Liver (tissue), 3 donors: Measurements from ENCODE around the gene FMN1.

Source experiments
- GABPA ChIP-seq, 2 donors: IDR thresholded peaks in 1 of 2; conservative IDR thresholded peaks in 1 of 2; 2 replicates each; pipeline ENCODE4 v1.6.1; 2016; ENCODE audit warnings: antibody characterized with exemption in 2 of 2, mild to moderate bottlenecking in 1 of 2, moderate library complexity in 1 of 2
- MAX ChIP-seq: IDR thresholded peaks from 2 replicates; pipeline ENCODE4 v1.6.1; 2016; ENCODE audit warnings: antibody characterized with exemption
- RAD21 ChIP-seq, 2 donors: IDR thresholded peaks; 2 replicates each; pipeline ENCODE4 v1.6.1; 2016; ENCODE audit warnings: antibody characterized with exemption in 2 of 2, mild to moderate bottlenecking in 2 of 2
- SP1 ChIP-seq: IDR thresholded peaks from 2 replicates; pipeline ENCODE4 v1.6.1; 2018; ENCODE audit warnings: antibody characterized with exemption, mild to moderate bottlenecking
- YY1 ChIP-seq: IDR thresholded peaks from 2 replicates; pipeline ENCODE4 v1.6.1; 2016; ENCODE audit warnings: antibody characterized with exemption, mild to moderate bottlenecking
- TF ChIP-seq, protein P1 (sequence below): fragments of 150-350 bp; IDR thresholded peaks from 2 replicates; pipeline ENCODE4 v1.5.1; 2017; ENCODE audit warnings: improper control_type of control experiment, low read depth, low read length; ENCODE audit not compliant: missing input control
- TF ChIP-seq, protein P2 (sequence below): IDR thresholded peaks from 2 replicates; pipeline ENCODE4 v1.6.1; 2016; ENCODE audit warnings: antibody characterized with exemption, mild to moderate bottlenecking
- donor health status: healthy.
- donor health status: healthy.

DNA sequence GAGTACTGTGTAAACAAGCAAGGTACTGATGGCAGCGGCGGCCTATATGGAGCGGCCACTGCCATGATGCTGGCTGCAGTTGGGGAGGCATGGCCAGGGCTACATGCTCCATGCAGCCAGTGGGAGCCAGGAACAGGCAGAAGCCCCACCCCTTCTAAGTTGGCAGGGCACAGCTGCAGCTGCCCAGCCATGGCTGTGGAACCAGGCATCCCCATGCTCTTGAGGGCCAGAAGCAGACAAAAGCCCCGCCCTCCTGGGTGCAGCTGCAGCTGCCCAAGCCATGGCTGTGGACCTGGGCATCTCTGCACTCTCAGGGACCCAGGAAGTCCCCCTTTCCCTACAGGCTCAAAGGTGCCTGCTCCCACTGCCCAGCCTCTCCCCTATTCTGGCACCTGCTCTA is 150.9 kb downstream of the FMN1 start:
- TF ChIP-seq MAX (no peak), GABPA (IDR thresholded peaks at IDR 0.05 in 1 of 2, conservative IDR thresholded peaks at IDR 0.05 in 1 of 2) (no peak), RAD21 (IDR thresholded peaks at IDR 0.05) (no peak), YY1 (no peak), SP1 (no peak)
- TF ChIP-seq, protein P1, sequence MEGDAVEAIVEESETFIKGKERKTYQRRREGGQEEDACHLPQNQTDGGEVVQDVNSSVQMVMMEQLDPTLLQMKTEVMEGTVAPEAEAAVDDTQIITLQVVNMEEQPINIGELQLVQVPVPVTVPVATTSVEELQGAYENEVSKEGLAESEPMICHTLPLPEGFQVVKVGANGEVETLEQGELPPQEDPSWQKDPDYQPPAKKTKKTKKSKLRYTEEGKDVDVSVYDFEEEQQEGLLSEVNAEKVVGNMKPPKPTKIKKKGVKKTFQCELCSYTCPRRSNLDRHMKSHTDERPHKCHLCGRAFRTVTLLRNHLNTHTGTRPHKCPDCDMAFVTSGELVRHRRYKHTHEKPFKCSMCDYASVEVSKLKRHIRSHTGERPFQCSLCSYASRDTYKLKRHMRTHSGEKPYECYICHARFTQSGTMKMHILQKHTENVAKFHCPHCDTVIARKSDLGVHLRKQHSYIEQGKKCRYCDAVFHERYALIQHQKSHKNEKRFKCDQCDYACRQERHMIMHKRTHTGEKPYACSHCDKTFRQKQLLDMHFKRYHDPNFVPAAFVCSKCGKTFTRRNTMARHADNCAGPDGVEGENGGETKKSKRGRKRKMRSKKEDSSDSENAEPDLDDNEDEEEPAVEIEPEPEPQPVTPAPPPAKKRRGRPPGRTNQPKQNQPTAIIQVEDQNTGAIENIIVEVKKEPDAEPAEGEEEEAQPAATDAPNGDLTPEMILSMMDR, result no peak
- TF ChIP-seq, protein P2, sequence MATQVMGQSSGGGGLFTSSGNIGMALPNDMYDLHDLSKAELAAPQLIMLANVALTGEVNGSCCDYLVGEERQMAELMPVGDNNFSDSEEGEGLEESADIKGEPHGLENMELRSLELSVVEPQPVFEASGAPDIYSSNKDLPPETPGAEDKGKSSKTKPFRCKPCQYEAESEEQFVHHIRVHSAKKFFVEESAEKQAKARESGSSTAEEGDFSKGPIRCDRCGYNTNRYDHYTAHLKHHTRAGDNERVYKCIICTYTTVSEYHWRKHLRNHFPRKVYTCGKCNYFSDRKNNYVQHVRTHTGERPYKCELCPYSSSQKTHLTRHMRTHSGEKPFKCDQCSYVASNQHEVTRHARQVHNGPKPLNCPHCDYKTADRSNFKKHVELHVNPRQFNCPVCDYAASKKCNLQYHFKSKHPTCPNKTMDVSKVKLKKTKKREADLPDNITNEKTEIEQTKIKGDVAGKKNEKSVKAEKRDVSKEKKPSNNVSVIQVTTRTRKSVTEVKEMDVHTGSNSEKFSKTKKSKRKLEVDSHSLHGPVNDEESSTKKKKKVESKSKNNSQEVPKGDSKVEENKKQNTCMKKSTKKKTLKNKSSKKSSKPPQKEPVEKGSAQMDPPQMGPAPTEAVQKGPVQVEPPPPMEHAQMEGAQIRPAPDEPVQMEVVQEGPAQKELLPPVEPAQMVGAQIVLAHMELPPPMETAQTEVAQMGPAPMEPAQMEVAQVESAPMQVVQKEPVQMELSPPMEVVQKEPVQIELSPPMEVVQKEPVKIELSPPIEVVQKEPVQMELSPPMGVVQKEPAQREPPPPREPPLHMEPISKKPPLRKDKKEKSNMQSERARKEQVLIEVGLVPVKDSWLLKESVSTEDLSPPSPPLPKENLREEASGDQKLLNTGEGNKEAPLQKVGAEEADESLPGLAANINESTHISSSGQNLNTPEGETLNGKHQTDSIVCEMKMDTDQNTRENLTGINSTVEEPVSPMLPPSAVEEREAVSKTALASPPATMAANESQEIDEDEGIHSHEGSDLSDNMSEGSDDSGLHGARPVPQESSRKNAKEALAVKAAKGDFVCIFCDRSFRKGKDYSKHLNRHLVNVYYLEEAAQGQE, result no peak
